ENCODE measurements around the gene BAIAP2. TPM values are rescaled to one million over a fixed set of nuclear protein-coding genes. Genes with fewer than 3 reads are reported as not detected.
A peak's percentile ranks its signal among the peaks of the same experiment; 100 is the strongest.
"Not testable (repeated sequence)": the region's sequence is repeated elsewhere in the genome, so short reads cannot be mapped to it uniquely, and the experiment has no call there.

Gene BAIAP2
- total RNA-seq, 1 donor from 2014 or later: 19.2 TPM

GRCh38 chr17:81000631-81001357, 34.2 kb upstream of the BAIAP2 start:
- DNase-seq (ENCODE audit: low spot score in 2 of 2) (peak; percentile 27 to 42), FAIRE-seq (no peak)

- DNase-seq (ENCODE audit: low spot score in 2 of 2) (no peak), FAIRE-seq (no peak)
These were observed 33.0 kb upstream of the BAIAP2 start for GRCh38 chr17:81002013-81002384.

- no peak for FAIRE-seq
These were observed 32.3 kb upstream of the BAIAP2 start for GRCh38 chr17:81002409-81003361.

GRCh38 chr17:81003711-81004475, 31.1 kb upstream of the BAIAP2 start:
- DNase-seq (ENCODE audit: low spot score in 2 of 2) (peak; percentile 41 to 49), FAIRE-seq (no peak)

More at GRCh38 chr17:81002409-81003361, 32.3 kb upstream of the BAIAP2 start:
- DNase-seq (ENCODE audit: low spot score in 2 of 2): peak; percentile 74 to 77

GRCh38 chr17:81006891-81007290, 28.1 kb upstream of the BAIAP2 start:
- FAIRE-seq: no peak

GRCh38 chr17:81008140-81008539, 26.8 kb upstream of the BAIAP2 start:
- DNase-seq (ENCODE audit: low spot score in 2 of 2) (peak in 1 of 2 donors; percentile 6), FAIRE-seq (no peak)

More at GRCh38 chr17:81006891-81007290, 28.1 kb upstream of the BAIAP2 start:
- DNase-seq (ENCODE audit: low spot score in 2 of 2): peak in 1 of 2 donors; percentile 6

GRCh38 chr17:81009136-81009535, 25.8 kb upstream of the BAIAP2 start:
- DNase-seq (ENCODE audit: low spot score in 2 of 2) (peak in 1 of 2 donors; percentile 2), FAIRE-seq (no peak)

GRCh38 chr17:81010935-81011334, 24.0 kb upstream of the BAIAP2 start:
- DNase-seq (ENCODE audit: low spot score in 2 of 2) (no peak), FAIRE-seq (no peak)

- no peak for DNase-seq (ENCODE audit: low spot score in 2 of 2)
- no peak for FAIRE-seq
These were observed 23.0 kb upstream of the BAIAP2 start for GRCh38 chr17:81011951-81012350.

GRCh38 chr17:81012574-81013447, 22.1 kb upstream of the BAIAP2 start:
- no peak for FAIRE-seq
- DNase-seq (ENCODE audit: low spot score in 2 of 2): no peak

- DNase-seq (ENCODE audit: low spot score in 2 of 2): no peak
- no peak for FAIRE-seq
These were observed 21.3 kb upstream of the BAIAP2 start for GRCh38 chr17:81013642-81014041.

- DNase-seq (ENCODE audit: low spot score in 2 of 2) (no peak), FAIRE-seq (no peak)
These were observed 19.8 kb upstream of the BAIAP2 start for GRCh38 chr17:81015136-81015535.

- DNase-seq (ENCODE audit: low spot score in 2 of 2): no peak
- no peak for FAIRE-seq
These were observed 18.4 kb upstream of the BAIAP2 start for GRCh38 chr17:81016575-81016974.

- not testable (repeated sequence) for FAIRE-seq; DNase-seq (ENCODE audit: low spot score in 2 of 2)
These were observed 17.6 kb upstream of the BAIAP2 start for GRCh38 chr17:81017330-81017729.

- DNase-seq (ENCODE audit: low spot score in 2 of 2) (peak in 1 of 2 donors; percentile 34), FAIRE-seq (no peak)
These were observed 16.7 kb upstream of the BAIAP2 start for GRCh38 chr17:81018044-81018802.

GRCh38 chr17:81019563-81020442, 15.1 kb upstream of the BAIAP2 start:
- FAIRE-seq: no peak
- no peak for DNase-seq (ENCODE audit: low spot score in 2 of 2)

GRCh38 chr17:81020443-81020766, 14.5 kb upstream of the BAIAP2 start:
- no peak for FAIRE-seq
- peak in 1 of 2 donors; percentile 8 for DNase-seq (ENCODE audit: low spot score in 2 of 2)

Data from frontal cortex (tissue), 4 donors.